CD4-positive, alpha-beta T cell (primary cell): ENCODE measurements around the gene PITRM1. TPM values are rescaled to one million over a fixed set of nuclear protein-coding genes. Genes with fewer than 3 reads are reported as not detected.
"Not testable (repeated sequence)": the region's sequence is repeated elsewhere in the genome, so short reads cannot be mapped to it uniquely, and the experiment has no call there.

ENCODE experiments used
- ATAC-seq: fragments of 200-7000 bp; cut with Tn5 transposase; one replicate; pipeline ENCODE4 v1.10.0; 2022; ENCODE audit warnings: mild to moderate bottlenecking; ENCODE audit not compliant: poor library complexity
- CTCF ChIA-PET: fragments of 350-600 bp; sonication (Branson Sonifier 250); formaldehyde crosslinking; loops from one replicate; lab custom pipeline; 2021; ENCODE audit warnings: antibody characterized with exemption, inconsistent platforms; lab: Charles Lee
- POLR2A ChIA-PET: fragments of 350-600 bp; sonication (Branson Sonifier 250); formaldehyde crosslinking; loops from one replicate; lab custom pipeline; 2021; ENCODE audit warnings: antibody characterized with exemption, inconsistent platforms; lab: Charles Lee
- DNase-seq, 14 experiments: peaks; one replicate each; pipeline ENCODE4 v3.0.0-alpha.2; 2013 to 2020; ENCODE audit warnings: mixed read lengths in 2 of 14
- H3K27ac ChIP-seq, 2 donors: one replicate each; pipeline versions ENCODE4 v1.5.1 to v1.7.0; 2013; ENCODE audit warnings: low read length in 2 of 2, low read depth in 1 of 2, mild to moderate bottlenecking in 1 of 2
- H3K27me3 ChIP-seq, 2 experiments: 1 replicate in 1 of 2; 2 replicates in 1 of 2; pipeline versions ENCODE4 v1.6.1 to v1.7.0; 2013; ENCODE audit warnings: low read length in 2 of 2, control low read depth in 1 of 2, mild to moderate bottlenecking in 1 of 2, moderate library complexity in 1 of 2; ENCODE audit not compliant: insufficient read depth in 2 of 2, control insufficient read depth in 1 of 2
- H3K36me3 ChIP-seq: one replicate; pipeline ENCODE4 v1.6.1; 2013; ENCODE audit warnings: low read length, control low read depth; ENCODE audit not compliant: insufficient read depth
- H3K4me1 ChIP-seq: one replicate; pipeline ENCODE4 v1.6.1; 2013; ENCODE audit warnings: low read length, control low read depth; ENCODE audit not compliant: insufficient read depth
- H3K4me3 ChIP-seq: one replicate; pipeline ENCODE4 v1.5.1; 2013; ENCODE audit warnings: mild to moderate bottlenecking, low read length, moderate library complexity
- H3K9me3 ChIP-seq, 2 experiments: 1 replicate in 1 of 2; 2 replicates in 1 of 2; pipeline versions ENCODE4 v1.6.1 to v1.7.0; 2013; ENCODE audit warnings: low read length in 2 of 2, mild to moderate bottlenecking in 2 of 2, control low read depth in 1 of 2, moderate library complexity in 1 of 2; ENCODE audit not compliant: control insufficient read depth in 1 of 2, insufficient read depth in 1 of 2
- H3K27ac Mint-ChIP-seq: one replicate; pipeline ENCODE4 v1.8.0; 2020; ENCODE audit warnings: mixed read lengths
- H3K27me3 Mint-ChIP-seq: one replicate; pipeline ENCODE4 v1.8.0; 2021; ENCODE audit warnings: mixed read lengths
- H3K36me3 Mint-ChIP-seq: one replicate; pipeline ENCODE4 v1.8.0; 2021; ENCODE audit warnings: low read depth, mixed read lengths
- H3K4me1 Mint-ChIP-seq: one replicate; pipeline ENCODE4 v1.8.0; 2021; ENCODE audit warnings: low read depth, mixed read lengths
- H3K4me3 Mint-ChIP-seq: one replicate; pipeline ENCODE4 v1.8.0; 2020; ENCODE audit warnings: mild to moderate bottlenecking, mixed read lengths
- H3K9me3 Mint-ChIP-seq: one replicate; pipeline ENCODE4 v1.8.0; 2020; ENCODE audit warnings: mixed read lengths
- intact Hi-C, 2 experiments: fragments of 100-400 bp; cut with DNase I in 1 of 2; cut with micrococcal nuclease in 1 of 2; formaldehyde crosslinking; loops; one replicate each; pipeline versions ENCODE4 v1.15.1 to v1.9.0; 2023 to 2025; cut with DNase I, micrococcal nuclease
- total RNA-seq, 174 experiments: library from RNA in 2 of 174; stranded (reverse) in 2 of 174; gene quantifications; one replicate each; pipeline ENCODE4 v1.2.3 and lab custom pipeline; 2021 to 2026
- TF ChIP-seq, protein P1 (sequence below): fragments of 200-600 bp; IDR thresholded peaks from one replicate; pipeline ENCODE4 v1.8.0; 2022; ENCODE audit warnings: antibody characterized with exemption, mild to moderate bottlenecking

Gene PITRM1
- total RNA-seq, 2 experiments from 2014 or later = 76.7 to 77.8 TPM

DNA sequence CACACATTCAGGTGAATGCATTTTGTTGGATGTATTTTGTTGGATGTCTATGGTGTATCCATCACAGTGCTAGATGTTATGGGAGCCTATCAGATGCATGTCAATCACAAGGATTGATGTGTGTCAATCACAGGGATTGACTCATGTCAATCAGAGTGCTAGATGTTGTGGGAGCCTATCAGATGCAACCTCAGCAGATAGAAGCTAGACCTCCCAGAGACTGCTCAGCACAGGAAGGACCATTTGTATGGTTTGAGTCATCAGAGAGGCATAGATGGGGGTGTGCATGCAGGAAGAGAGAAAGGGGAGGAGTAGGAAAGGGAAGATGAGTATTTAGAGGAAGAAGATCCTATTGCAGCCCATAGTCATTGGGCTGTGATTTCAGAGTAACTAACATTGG is 48.3 kb upstream of the PITRM1 start:
- Histone ChIP-seq H3K9me3 (no peaks in the 10 kb centered on the region), H3K36me3 (no peaks in the 10 kb centered on the region), H3K4me1 (peaks cover 2% of the 10 kb centered on the region), H3K4me3 (no peak overlapping the region), H3K27me3 (no peaks in the 10 kb centered on the region), H3K27ac (no peak overlapping the region)
- ChIA-PET POLR2A (no interaction called here), CTCF (no interaction called here)
- Mint-ChIP-seq H3K9me3 (no peaks in the 10 kb centered on the region), H3K36me3 (no peaks in the 10 kb centered on the region), H3K27me3 (no peaks in the 10 kb centered on the region), H3K4me3 (no peak overlapping the region), H3K27ac (no peak overlapping the region), H3K4me1 (no peaks in the 10 kb centered on the region)
- no peak for DNase-seq
- ATAC-seq = no peak
- intact Hi-C loops = no loop called here
- TF ChIP-seq, protein P1, sequence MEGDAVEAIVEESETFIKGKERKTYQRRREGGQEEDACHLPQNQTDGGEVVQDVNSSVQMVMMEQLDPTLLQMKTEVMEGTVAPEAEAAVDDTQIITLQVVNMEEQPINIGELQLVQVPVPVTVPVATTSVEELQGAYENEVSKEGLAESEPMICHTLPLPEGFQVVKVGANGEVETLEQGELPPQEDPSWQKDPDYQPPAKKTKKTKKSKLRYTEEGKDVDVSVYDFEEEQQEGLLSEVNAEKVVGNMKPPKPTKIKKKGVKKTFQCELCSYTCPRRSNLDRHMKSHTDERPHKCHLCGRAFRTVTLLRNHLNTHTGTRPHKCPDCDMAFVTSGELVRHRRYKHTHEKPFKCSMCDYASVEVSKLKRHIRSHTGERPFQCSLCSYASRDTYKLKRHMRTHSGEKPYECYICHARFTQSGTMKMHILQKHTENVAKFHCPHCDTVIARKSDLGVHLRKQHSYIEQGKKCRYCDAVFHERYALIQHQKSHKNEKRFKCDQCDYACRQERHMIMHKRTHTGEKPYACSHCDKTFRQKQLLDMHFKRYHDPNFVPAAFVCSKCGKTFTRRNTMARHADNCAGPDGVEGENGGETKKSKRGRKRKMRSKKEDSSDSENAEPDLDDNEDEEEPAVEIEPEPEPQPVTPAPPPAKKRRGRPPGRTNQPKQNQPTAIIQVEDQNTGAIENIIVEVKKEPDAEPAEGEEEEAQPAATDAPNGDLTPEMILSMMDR = no peak

DNA sequence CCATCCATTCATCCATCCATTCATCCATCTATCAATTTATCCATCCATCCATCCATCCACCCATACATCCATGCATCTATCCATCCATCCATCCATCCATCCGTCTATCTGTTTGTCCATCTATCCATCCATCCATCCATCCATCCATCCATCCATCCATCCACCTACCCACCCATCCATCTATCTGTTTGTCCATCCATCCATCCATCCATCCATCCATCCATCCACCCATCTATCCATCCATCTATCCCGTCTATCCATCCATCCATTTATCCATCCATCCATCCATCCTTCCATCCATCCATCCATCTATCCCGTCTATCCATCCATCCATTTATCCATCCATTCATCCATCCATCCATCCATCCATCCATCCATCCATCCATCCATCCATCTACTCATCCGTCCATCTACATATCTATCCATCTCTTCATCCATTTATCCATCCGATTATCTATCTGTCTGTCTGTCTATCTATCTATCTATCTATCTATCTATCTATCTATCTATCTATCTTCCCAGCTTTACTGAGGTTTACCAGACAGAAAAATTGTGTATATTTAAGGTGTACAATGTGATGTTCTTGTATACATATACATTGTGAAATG is 46.5 kb upstream of the PITRM1 start:
- H3K27ac ChIP-seq, DNase-seq, H3K4me1 Mint-ChIP-seq, H3K27me3 ChIP-seq, POLR2A ChIA-PET, H3K9me3 ChIP-seq, H3K9me3 Mint-ChIP-seq, H3K27me3 Mint-ChIP-seq, intact Hi-C loops, H3K4me3 Mint-ChIP-seq, CTCF ChIA-PET, H3K4me1 ChIP-seq, H3K27ac Mint-ChIP-seq, ATAC-seq, H3K36me3 ChIP-seq, H3K36me3 Mint-ChIP-seq, H3K4me3 ChIP-seq: not testable (repeated sequence)

DNA sequence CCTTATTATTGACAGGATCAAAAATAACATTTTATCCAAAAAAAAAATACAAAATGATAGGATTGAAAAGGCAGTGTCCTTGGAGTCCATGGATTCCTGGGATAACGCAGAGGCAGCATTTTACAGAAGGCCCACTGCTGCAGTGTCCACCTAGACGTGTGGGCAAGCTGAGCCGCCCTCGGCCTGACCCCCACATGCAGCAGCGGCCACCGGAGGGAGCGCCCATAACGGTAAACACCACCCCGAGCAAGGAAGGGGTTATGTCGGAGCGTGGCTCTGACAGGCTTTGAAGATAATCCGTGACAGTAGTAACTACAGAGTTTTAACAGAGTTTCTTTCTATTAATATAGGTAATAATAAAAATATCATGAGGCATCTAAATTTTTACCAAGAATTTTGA is 45.3 kb upstream of the PITRM1 start:
- Mint-ChIP-seq H3K36me3 (no peaks in the 10 kb centered on the region), H3K27ac (no peak overlapping the region), H3K27me3 (no peaks in the 10 kb centered on the region), H3K9me3 (no peaks in the 10 kb centered on the region), H3K4me3 (no peak overlapping the region), H3K4me1 (no peaks in the 10 kb centered on the region)
- TF ChIP-seq, protein P1 = no peak
- H3K4me3 ChIP-seq = no peak overlapping the region
- intact Hi-C loops = no loop called here
- CTCF ChIA-PET = no interaction called here
- H3K36me3 ChIP-seq = no peaks in the 10 kb centered on the region
- no peak overlapping the region for H3K27ac ChIP-seq
- POLR2A ChIA-PET = no interaction called here
- no peak for ATAC-seq
- no peaks in the 10 kb centered on the region for H3K27me3 ChIP-seq
- no peak for DNase-seq
- peaks cover 2% of the 10 kb centered on the region for H3K4me1 ChIP-seq
- no peaks in the 10 kb centered on the region for H3K9me3 ChIP-seq

DNA sequence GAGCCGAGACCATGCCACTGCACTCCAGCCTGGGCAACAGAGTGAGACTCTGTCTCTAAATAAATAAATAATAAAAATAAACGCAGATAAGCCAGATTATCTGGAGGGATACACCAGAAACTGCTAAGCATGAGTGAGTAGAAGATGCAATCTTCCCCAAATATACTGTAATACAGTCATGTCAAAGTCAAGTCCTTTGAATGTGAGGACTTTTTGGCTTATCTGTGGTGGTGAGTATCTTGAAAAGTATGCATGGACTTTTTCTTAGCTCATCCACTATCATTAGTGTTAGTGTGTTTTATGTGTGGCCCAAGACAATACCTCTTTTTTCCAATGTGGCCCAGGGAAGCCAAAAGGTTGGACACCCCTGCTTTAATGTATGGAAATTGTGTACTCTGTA is 44.7 kb upstream of the PITRM1 start:
- no peaks in the 10 kb centered on the region for H3K36me3 ChIP-seq
- no peak overlapping the region for H3K27ac ChIP-seq
- TF ChIP-seq, protein P1 = no peak
- no peak overlapping the region for H3K4me3 ChIP-seq
- ChIA-PET CTCF (no interaction called here), POLR2A (no interaction called here)
- H3K27me3 ChIP-seq = no peaks in the 10 kb centered on the region
- Mint-ChIP-seq H3K36me3 (no peaks in the 10 kb centered on the region), H3K4me3 (no peak overlapping the region), H3K9me3 (no peaks in the 10 kb centered on the region), H3K27me3 (no peaks in the 10 kb centered on the region), H3K4me1 (no peaks in the 10 kb centered on the region), H3K27ac (no peak overlapping the region)
- DNase-seq (no peak), ATAC-seq (no peak)
- intact Hi-C loops = no loop called here
- H3K4me1 ChIP-seq = no peaks in the 10 kb centered on the region
- no peaks in the 10 kb centered on the region for H3K9me3 ChIP-seq
